GM12872 (cell line): ENCODE data around the gene HSCB.

Source experiments
- TF ChIP-seq, protein P1 (sequence below): IDR thresholded peaks from 3 replicates; pipeline ENCODE4 v1.5.1; 2011; ENCODE audit warnings: low read depth, mild to moderate bottlenecking, low read length, moderate library complexity; ENCODE audit not compliant: insufficient read depth

HSCB gene

DNA sequence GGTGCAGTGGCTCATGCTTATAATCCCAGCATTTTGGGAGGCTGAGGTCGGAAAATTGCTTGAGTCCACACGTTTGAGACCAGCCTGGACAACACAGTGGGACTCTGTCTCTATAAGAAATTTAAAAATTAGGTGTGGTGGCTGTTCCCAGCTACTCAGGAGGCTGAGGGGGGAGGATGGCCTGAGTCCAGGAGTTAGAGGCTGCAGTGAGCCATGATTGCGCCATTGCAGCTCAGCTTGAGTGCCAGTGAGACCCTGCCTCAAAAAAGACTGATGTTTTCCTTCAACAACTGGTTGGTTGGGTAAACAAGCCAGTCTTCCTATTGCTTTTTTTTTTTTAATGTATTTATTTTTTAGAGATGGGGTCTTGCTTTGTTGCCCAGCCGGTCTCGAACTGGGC lies 49.3 kb downstream of the HSCB start:
- TF ChIP-seq, protein P1, sequence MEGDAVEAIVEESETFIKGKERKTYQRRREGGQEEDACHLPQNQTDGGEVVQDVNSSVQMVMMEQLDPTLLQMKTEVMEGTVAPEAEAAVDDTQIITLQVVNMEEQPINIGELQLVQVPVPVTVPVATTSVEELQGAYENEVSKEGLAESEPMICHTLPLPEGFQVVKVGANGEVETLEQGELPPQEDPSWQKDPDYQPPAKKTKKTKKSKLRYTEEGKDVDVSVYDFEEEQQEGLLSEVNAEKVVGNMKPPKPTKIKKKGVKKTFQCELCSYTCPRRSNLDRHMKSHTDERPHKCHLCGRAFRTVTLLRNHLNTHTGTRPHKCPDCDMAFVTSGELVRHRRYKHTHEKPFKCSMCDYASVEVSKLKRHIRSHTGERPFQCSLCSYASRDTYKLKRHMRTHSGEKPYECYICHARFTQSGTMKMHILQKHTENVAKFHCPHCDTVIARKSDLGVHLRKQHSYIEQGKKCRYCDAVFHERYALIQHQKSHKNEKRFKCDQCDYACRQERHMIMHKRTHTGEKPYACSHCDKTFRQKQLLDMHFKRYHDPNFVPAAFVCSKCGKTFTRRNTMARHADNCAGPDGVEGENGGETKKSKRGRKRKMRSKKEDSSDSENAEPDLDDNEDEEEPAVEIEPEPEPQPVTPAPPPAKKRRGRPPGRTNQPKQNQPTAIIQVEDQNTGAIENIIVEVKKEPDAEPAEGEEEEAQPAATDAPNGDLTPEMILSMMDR, result no peak

DNA sequence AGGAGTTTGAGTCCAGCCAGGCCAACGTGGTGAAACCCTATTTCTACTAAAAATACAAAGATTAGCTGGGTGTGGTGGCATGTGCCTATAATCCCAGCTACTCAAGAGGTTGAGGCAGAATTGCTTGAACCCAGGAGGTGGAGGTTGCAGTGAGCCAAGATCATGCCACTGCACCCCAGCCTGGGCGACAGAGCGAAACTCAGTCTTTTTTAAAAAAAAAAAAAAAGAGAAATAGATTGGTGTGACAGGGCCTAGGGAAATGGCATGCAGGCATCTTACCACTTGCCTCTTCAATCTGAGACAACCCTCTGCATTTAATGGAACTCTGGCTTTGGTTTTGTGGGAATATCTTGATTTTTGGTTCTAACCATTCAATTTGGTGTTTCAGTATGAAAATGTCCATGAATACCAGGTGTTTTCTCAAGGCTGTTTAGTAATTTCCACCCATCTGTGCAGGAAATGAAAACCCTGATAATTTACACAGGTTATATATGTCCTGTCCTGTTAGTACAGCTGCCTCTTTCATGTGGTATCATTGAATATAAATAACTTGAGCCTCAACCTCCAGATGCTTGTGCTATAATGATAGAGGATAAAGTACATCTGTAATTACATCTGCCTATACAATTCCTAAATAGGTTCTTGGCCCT lies 50.1 kb downstream of the HSCB start:
- TF ChIP-seq, protein P1, result no peak

- TF ChIP-seq, protein P1, result no peak
Measured at GRCh38 chr22:28792491-28793383, 50.9 kb downstream of the HSCB start.

GRCh38 chr22:28793976-28794584 lies 52.2 kb downstream of the HSCB start:
- TF ChIP-seq, protein P1, result no peak

DNA sequence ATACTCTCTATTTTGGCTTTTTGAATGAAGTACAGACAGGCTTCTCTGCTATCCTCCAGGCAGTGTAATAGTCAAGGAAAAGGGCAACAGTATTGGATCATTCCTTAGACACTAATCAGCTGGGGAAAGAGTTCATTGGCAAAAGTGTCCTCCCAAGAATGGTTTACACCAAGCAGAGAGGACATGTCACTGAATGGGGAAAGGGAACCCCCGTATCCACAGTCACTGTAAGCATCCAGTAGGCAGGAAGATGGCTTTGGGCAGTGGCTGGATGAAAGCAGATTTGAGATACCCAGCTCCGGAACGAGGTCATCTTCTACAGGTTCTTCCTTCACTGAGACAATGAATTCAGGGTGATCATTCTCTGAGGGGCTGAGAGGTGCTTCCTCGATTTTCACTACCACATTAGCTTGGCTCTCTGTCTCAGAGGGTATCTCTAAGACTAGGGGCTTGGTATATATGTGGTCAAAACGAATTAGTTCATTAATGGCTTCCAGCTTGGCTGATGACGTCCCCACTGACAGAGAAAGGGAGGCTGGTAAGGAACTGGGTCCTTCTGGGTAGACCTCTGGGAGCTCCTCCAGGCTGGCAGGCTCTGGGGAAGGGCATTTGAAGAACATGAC lies 53.3 kb downstream of the HSCB start:
- TF ChIP-seq, protein P1, result no peak

DNA sequence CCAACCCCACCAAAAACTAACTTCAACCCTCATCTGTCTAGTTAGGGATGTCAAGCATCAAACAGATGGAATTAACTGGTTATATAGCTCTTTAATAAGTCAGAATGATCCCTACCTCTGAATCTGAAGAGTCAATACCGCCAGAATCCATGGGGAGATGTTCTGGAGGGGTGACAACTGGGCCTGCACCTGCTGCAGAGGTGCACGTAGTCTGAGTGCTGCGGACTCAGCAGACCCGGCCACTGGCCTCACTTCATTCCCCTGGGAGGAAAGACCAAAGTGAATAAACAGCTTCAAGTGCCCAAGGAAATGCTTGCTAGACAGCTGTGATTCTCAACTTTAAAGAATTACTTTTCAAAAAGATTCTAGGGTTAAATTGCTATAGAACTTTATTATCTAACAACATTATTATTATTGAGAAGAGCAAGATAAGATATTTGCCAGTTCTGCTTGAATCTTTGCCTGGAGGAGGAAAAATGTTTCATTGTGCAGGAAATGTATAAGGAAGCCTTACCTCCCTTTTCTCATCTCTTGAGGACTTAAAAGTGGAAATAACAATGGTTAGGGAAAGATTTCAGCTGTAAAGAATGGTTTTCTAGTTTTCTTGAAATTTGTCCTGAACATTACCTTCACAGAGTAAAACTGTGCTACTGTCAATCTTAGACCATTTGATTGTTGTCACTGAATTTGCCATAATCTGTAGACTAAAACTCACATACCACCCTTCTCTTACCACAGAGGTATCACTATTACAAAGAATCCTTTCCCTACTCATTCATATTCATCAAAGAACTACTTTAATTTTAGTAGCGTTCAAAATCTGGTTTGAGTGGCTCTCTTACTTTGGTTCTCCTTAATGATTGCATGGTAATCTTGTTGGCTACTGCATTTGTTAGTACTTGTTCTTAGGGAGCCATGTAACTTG lies 54.4 kb downstream of the HSCB start:
- TF ChIP-seq, protein P1, result no peak
